ENCODE data around the gene DLK2. TPM values are rescaled to one million over a fixed set of nuclear protein-coding genes. Genes with fewer than 3 reads are reported as not detected.

DLK2 gene
- total RNA-seq, 2 experiments from 2014 or later, result 1.0 to 1.1 TPM

GRCh38 chr6:43481075-43481474 lies 25.7 kb upstream of the DLK2 start:
- no peak for TF ChIP-seq CTCF (IDR thresholded peaks at IDR 0.05)
- DNase-seq (peak; percentile 40), ATAC-seq (no peak)
- intact Hi-C loops (cut with micrococcal nuclease), result no loop called here
- no peaks in the 10 kb centered on the region for H3K9me3 Mint-ChIP-seq
- peaks cover 10% of the 10 kb centered on the region for H3K36me3 Mint-ChIP-seq (ENCODE audit: low read depth)
- H3K4me3 Mint-ChIP-seq, result no peak overlapping the region
- H3K27me3 Mint-ChIP-seq, result no peaks in the 10 kb centered on the region
- H3K27ac Mint-ChIP-seq, result peak overlapping the region; percentile 27
- POLR2A ChIA-PET, result interaction anchor here (0.6 kb wide), 1 partner anchor 195 kb away, joined by 3 read pairs; no protein-coding TSS in a partner anchor
- peaks cover 52% of the 10 kb centered on the region for H3K4me1 Mint-ChIP-seq (ENCODE audit: low read depth)
- CTCF ChIA-PET, result interaction anchor here (0.7 kb wide), 1 partner anchor 20 kb away, joined by 3 read pairs; no protein-coding TSS in a partner anchor

- Mint-ChIP-seq H3K36me3 (ENCODE audit: low read depth) (peaks cover 10% of the 10 kb centered on the region), H3K27ac (peak overlapping the region; percentile 89), H3K27me3 (no peaks in the 10 kb centered on the region), H3K4me3 (peak overlapping the region; percentile 94), H3K4me1 (ENCODE audit: low read depth) (peaks cover 50% of the 10 kb centered on the region), H3K9me3 (no peaks in the 10 kb centered on the region)
- ATAC-seq (no peak), DNase-seq (peak; percentile 9)
- POLR2A ChIA-PET, result interaction anchor here (0.8 to 2.0 kb wide), 12 partner anchors 8 to 152 kb away, joined by 3 to 7 read pairs (median 3); partner anchors contain the start of genes ABCC10 and DLK2
- intact Hi-C loops (cut with micrococcal nuclease), result no loop called here
- CTCF ChIA-PET, result interaction anchor here (1.1 to 4.4 kb wide), 5 partner anchors 14 to 209 kb away, joined by 3 to 23 read pairs (median 4); partner anchors contain the start of gene DLK2
- TF ChIP-seq CTCF (IDR thresholded peaks at IDR 0.05), result no peak
These were observed 22.6 kb upstream of the DLK2 start for GRCh38 chr6:43478008-43478372.

GRCh38 chr6:43477235-43478007 lies 22.1 kb upstream of the DLK2 start, which contains the start of gene TJAP1:
Gene TJAP1, plus strand, starts transcription at chr6:43477570. Its CDS starts 21,432 bp downstream, at chr6:43499002.
- ChIA-PET CTCF (interaction anchor here (1.1 to 4.4 kb wide), 8 partner anchors 8 to 209 kb away, joined by 3 to 23 read pairs (median 4); partner anchors contain the start of genes DLK2, POLR1C and YIPF3), POLR2A (interaction anchor here (0.8 to 2.0 kb wide), 13 partner anchors 9 to 153 kb away, joined by 3 to 7 read pairs (median 3); partner anchors contain the start of genes ABCC10, DLK2, POLR1C and YIPF3)
- DNase-seq (peak; percentile 98), ATAC-seq (peak; percentile 100)
- intact Hi-C loops (cut with micrococcal nuclease), result no loop called here
- Mint-ChIP-seq H3K36me3 (ENCODE audit: low read depth) (peaks cover 10% of the 10 kb centered on the region), H3K27me3 (no peaks in the 10 kb centered on the region), H3K4me1 (ENCODE audit: low read depth) (peaks cover 48% of the 10 kb centered on the region), H3K9me3 (no peaks in the 10 kb centered on the region), H3K27ac (peak within 1 kb of the TSS; percentile 89), H3K4me3 (peak within 1 kb of the TSS; percentile 94)
- no peak for TF ChIP-seq CTCF (IDR thresholded peaks at IDR 0.05)

- no peaks in the 10 kb centered on the region for H3K9me3 Mint-ChIP-seq
- POLR2A ChIA-PET, result interaction anchor here (1.0 to 2.0 kb wide), 9 partner anchors 17 to 153 kb away, joined by 3 to 6 read pairs (median 3); partner anchors contain the start of genes ABCC10, POLR1C and YIPF3
- peaks cover 43% of the 10 kb centered on the region for H3K4me1 Mint-ChIP-seq (ENCODE audit: low read depth)
- ATAC-seq (no peak), DNase-seq (no peak)
- peak; percentile 15 for TF ChIP-seq CTCF (IDR thresholded peaks at IDR 0.05)
- CTCF ChIA-PET, result interaction anchor here (1.1 to 4.4 kb wide), 8 partner anchors 8 to 208 kb away, joined by 3 to 23 read pairs (median 4); partner anchors contain the start of genes DLK2, POLR1C and YIPF3
- H3K27ac Mint-ChIP-seq, result peak overlapping the region; percentile 89
- H3K4me3 Mint-ChIP-seq, result peak overlapping the region; percentile 94
- intact Hi-C loops (cut with micrococcal nuclease), result no loop called here
- H3K27me3 Mint-ChIP-seq, result no peaks in the 10 kb centered on the region
- H3K36me3 Mint-ChIP-seq (ENCODE audit: low read depth), result peaks cover 10% of the 10 kb centered on the region
These were observed 21.4 kb upstream of the DLK2 start for GRCh38 chr6:43476746-43477145.

Data from activated CD8-positive, alpha-beta T cell treated with anti-CD3 and anti-CD28 coated beads for 36 hours (primary cell).